K562 (cell line): Measurements from ENCODE around the gene SMOC2. TPM values are rescaled to one million over a fixed set of nuclear protein-coding genes. Genes with fewer than 3 reads are reported as not detected.

Experiments used
- ATAC-seq: fragments of 200-7000 bp; cut with Tn5 transposase; 3 replicates; pipeline ENCODE4 v1.9.1; 2020; ENCODE audit warnings: moderate library complexity
- BruUV-seq: library from RNA; stranded (reverse); fragments of 400-500 nt; replicated peaks from 2 replicates; lab custom pipeline; 2021; lab: Mats Ljungman, UMichigan
- CTCF ChIA-PET: fragments of 300-600 bp; formaldehyde crosslinking; extraction: SDS; loops from one replicate; lab custom pipeline; 2021; ENCODE audit warnings: low intra/inter-chr PET ratio; lab: Yijun Ruan, JAX
- POLR2A ChIA-PET: fragments of 300-600, 350-650 bp; sonication (Branson Sonifier 250); formaldehyde crosslinking; extraction: SDS; loops from one replicate; lab custom pipeline; 2021; ENCODE audit warnings: antibody characterized with exemption, inconsistent platforms; lab: Yijun Ruan, JAX
- DNase-seq, 4 experiments: peaks; one replicate each; pipeline versions ENCODE4 v3.0.0 to v3.0.0-alpha.2; 2011 to 2018; ENCODE audit warnings: low spot score in 3 of 4, mixed read lengths in 3 of 4; ENCODE audit errors: extremely low read depth in 1 of 4
- FAIRE-seq: peaks from 2 replicates; lab custom pipeline; 2011; peaks lifted over from hg19 to GRCh38; lab: Jason Lieb, UNC
- H2AFZ ChIP-seq: 2 replicates; pipeline ENCODE4 v1.6.0; 2011; ENCODE audit warnings: low read depth, low read length, control low read depth, inconsistent platforms
- H3K27ac ChIP-seq: fragments of 200-600 bp; 3 replicates; pipeline ENCODE4 v1.8.0; 2011; ENCODE audit warnings: low read depth, mild to moderate bottlenecking, control low read depth, inconsistent platforms, low read length, moderate library complexity, mixed read lengths; ENCODE audit errors: extremely low read depth
- H3K27me3 ChIP-seq, 2 experiments: fragments of 300-600 bp in 1 of 2; 2 replicates in 1 of 2; 3 replicates in 1 of 2; pipeline versions ENCODE4 v1.6.0 to v1.8.0; 2011; ENCODE audit warnings: inconsistent platforms in 2 of 2, low read length in 2 of 2, mild to moderate bottlenecking in 1 of 2, mixed read lengths in 1 of 2, moderate library complexity in 1 of 2; ENCODE audit not compliant: control insufficient read depth in 2 of 2, insufficient read depth in 2 of 2
- H3K36me3 ChIP-seq: fragments of 300-600 bp; 3 replicates; pipeline ENCODE4 v1.8.0; 2011; ENCODE audit warnings: mild to moderate bottlenecking, low read length, inconsistent platforms; ENCODE audit not compliant: control insufficient read depth, insufficient read depth
- H3K4me1 ChIP-seq, 2 experiments: fragments of 200-600 bp in 1 of 2; replicated peaks in 1 of 2; 2 replicates in 1 of 2; 3 replicates in 1 of 2; pipeline versions ENCODE4 v1.5.1 to v1.8.0; 2011; ENCODE audit warnings: inconsistent platforms in 2 of 2, low read length in 2 of 2, mild to moderate bottlenecking in 1 of 2, mixed read lengths in 1 of 2, moderate library complexity in 1 of 2; ENCODE audit not compliant: control insufficient read depth in 2 of 2, insufficient read depth in 2 of 2
- H3K4me2 ChIP-seq: 2 replicates; pipeline ENCODE4 v1.6.1; 2011; ENCODE audit warnings: low read length, control low read depth, inconsistent platforms, mixed read lengths; ENCODE audit not compliant: insufficient read depth
- H3K4me3 ChIP-seq: fragments of 200-600 bp; sonication (generic), shearing (Covaris generic); 2 replicates; pipeline ENCODE4 v1.5.1; 2016; ENCODE audit warnings: control low read depth, inconsistent platforms
- H3K79me2 ChIP-seq: fragments of 200-600 bp; 3 replicates; pipeline ENCODE4 v1.8.0; 2011; ENCODE audit warnings: low read length, inconsistent platforms; ENCODE audit not compliant: control insufficient read depth, insufficient read depth
- H3K9ac ChIP-seq, 2 experiments: 2 replicates each; pipeline versions ENCODE4 v1.6.0 to v1.6.1; 2011; ENCODE audit warnings: low read depth in 2 of 2, low read length in 2 of 2, control low read depth in 1 of 2, inconsistent platforms in 1 of 2, mild to moderate bottlenecking in 1 of 2, mixed read lengths in 1 of 2; ENCODE audit not compliant: insufficient read depth in 1 of 2
- H3K9me1 ChIP-seq: one replicate; pipeline ENCODE4 v1.6.0; 2011; ENCODE audit warnings: inconsistent platforms, mild to moderate bottlenecking, low read length, moderate library complexity; ENCODE audit not compliant: control insufficient read depth, insufficient read depth
- H3K9me3 ChIP-seq: replicated peaks from 2 replicates; pipeline ENCODE4 v1.5.1; 2011; ENCODE audit warnings: low read depth, low read length, inconsistent platforms; ENCODE audit not compliant: control insufficient read depth, insufficient read depth
- H4K20me1 ChIP-seq: replicated peaks from 2 replicates; pipeline ENCODE4 v1.6.1; 2011; ENCODE audit warnings: low read length, inconsistent platforms, mixed read lengths; ENCODE audit not compliant: control insufficient read depth, insufficient read depth
- CBFA2T2 ChIP-seq: fragments of 450-650 bp; conservative IDR thresholded peaks from 2 replicates; pipeline ENCODE4 v1.6.1; 2017; ENCODE audit warnings: mild to moderate bottlenecking
- CBX1 ChIP-seq: sonication (generic); IDR thresholded peaks from 2 replicates; pipeline ENCODE4 v1.6.1; 2016; ENCODE audit warnings: antibody characterized with exemption, low read depth, mild to moderate bottlenecking
- CSDE1 ChIP-seq, 2 experiments: fragments of 450-650 bp; IDR thresholded peaks; 2 replicates each; pipeline ENCODE4 v1.6.1; 2016; ENCODE audit warnings: mild to moderate bottlenecking in 1 of 2
- E2F3 ChIP-seq: fragments of 250-450 bp; sonication (Bioruptor Pico); IDR thresholded peaks from 2 replicates; pipeline ENCODE4 v1.4.0; 2020; ENCODE audit warnings: mild to moderate bottlenecking
- ELF2 ChIP-seq: fragments of 250-450 bp; sonication (Bioruptor Pico); IDR thresholded peaks from 2 replicates; pipeline ENCODE4 v1.5.0; 2021; ENCODE audit warnings: mild to moderate bottlenecking
- FOXK1 ChIP-seq: sonication (generic); formaldehyde crosslinking; IDR thresholded peaks from 2 replicates; pipeline ENCODE4 v1.8.0; 2022; ENCODE audit warnings: missing genetic modification reagents, mild to moderate bottlenecking, borderline replicate concordance
- GTF2E2 ChIP-seq: fragments of 200-800 bp; sonication (Bioruptor generic); IDR thresholded peaks from 2 replicates; pipeline ENCODE4 v1.6.1; 2016; ENCODE audit warnings: missing genetic modification characterization, missing compliant biosample characterization
- HOXB6 ChIP-seq: fragments of 250-450 bp; sonication (Bioruptor Pico); IDR thresholded peaks from 2 replicates; pipeline ENCODE4 v1.5.1; 2022; ENCODE audit warnings: mild to moderate bottlenecking, borderline replicate concordance
- JUND ChIP-seq, 2 experiments: IDR thresholded peaks; 2 replicates in 1 of 2; 3 replicates in 1 of 2; pipeline ENCODE4 v1.6.1; 2011; ENCODE audit warnings: borderline replicate concordance in 2 of 2, low read depth in 2 of 2, low read length in 2 of 2, improper control_type of control experiment in 1 of 2, missing biosample characterization in 1 of 2, missing genetic modification characterization in 1 of 2, missing genetic modification reagents in 1 of 2
- MAFG ChIP-seq: fragments of 450-650 bp; conservative IDR thresholded peaks from 2 replicates; pipeline ENCODE4 v1.6.1; 2016; ENCODE audit warnings: missing genetic modification characterization, missing compliant biosample characterization
- NR4A1 ChIP-seq, 2 experiments: fragments of 250-450 bp in 1 of 2; fragments of 450-650 bp in 1 of 2; sonication (Bioruptor Pico) in 1 of 2; IDR thresholded peaks; 2 replicates each; pipeline versions ENCODE4 v1.4.0 to v1.6.1; 2016 to 2020; ENCODE audit warnings: mild to moderate bottlenecking in 2 of 2, missing compliant biosample characterization in 1 of 2, missing genetic modification characterization in 1 of 2, moderate library complexity in 1 of 2
- POLR2B ChIP-seq: fragments of 450-650 bp; IDR thresholded peaks from 2 replicates; pipeline ENCODE4 v1.6.1; 2018; ENCODE audit warnings: low read depth; ENCODE audit not compliant: partially characterized antibody
- RBBP5 ChIP-seq: fragments of 200-600 bp; sonication (generic); IDR thresholded peaks from 2 replicates; pipeline ENCODE4 v1.6.1; 2012; ENCODE audit warnings: borderline replicate concordance, mild to moderate bottlenecking, low read length, control low read depth, inconsistent platforms; ENCODE audit not compliant: insufficient read depth, poor library complexity, severe bottlenecking
- ZFP30 ChIP-seq: fragments of 250-450 bp; sonication (Bioruptor Pico); IDR thresholded peaks from 2 replicates; pipeline ENCODE4 v1.8.0; 2022; ENCODE audit warnings: moderate library complexity, mild to moderate bottlenecking, inconsistent platforms, borderline replicate concordance
- ZNF354B ChIP-seq: fragments of 250-450 bp; sonication (Bioruptor Pico); IDR thresholded peaks from 2 replicates; pipeline ENCODE4 v1.4.0; 2020
- ZNF551 ChIP-seq: fragments of 250-450 bp; sonication (Bioruptor Pico); IDR thresholded peaks from 2 replicates; pipeline ENCODE4 v1.5.0; 2021; ENCODE audit warnings: mild to moderate bottlenecking, moderate library complexity
- WGBS: fragments of 100-300 bp; shearing (Covaris generic); methylation state at CpG from one replicate; pipeline ENCODE4 v1.1.6; 2016; ENCODE audit warnings: low coverage, mixed read lengths; ENCODE audit not compliant: insufficient coverage; ENCODE audit errors: missing lambda C conversion rate; 5-methylcytosine and 5-hydroxymethylcytosine counted together
- in situ Hi-C: fragments of 300-500 bp; cut with MboI; formaldehyde crosslinking; loops from 4 replicates; pipeline ENCODE4 v1.15.0; 2018; ENCODE audit warnings: inconsistent platforms, mixed read lengths
- intact Hi-C: fragments of 100-400 bp; cut with micrococcal nuclease; formaldehyde crosslinking; loops from 2 replicates; pipeline ENCODE4 v1.14.2; 2022
- polyA plus RNA-seq, 8 experiments: library from polyadenylated mRNA; depleted of rRNA in 4 of 8; stranded (reverse) in 5 of 8; unstranded in 3 of 8; fragments of >200 nt; fragmentation: Nextera tagmentation in 2 of 8; fragmentation: Illumina TruSeq in 1 of 8; extraction: Ambion mirVana in 2 of 8; extraction: Trizol in 1 of 8; gene quantifications; 2 replicates each; pipeline versions ENCODE4 v1.2.1 to v1.2.3, GENCODE V29; 2011 to 2014; ENCODE audit warnings: inconsistent platforms in 1 of 8, missing spikeins in 1 of 8
- total RNA-seq, 7 experiments: library from RNA; depleted of rRNA in 6 of 7; stranded (reverse); fragments of >200 nt in 6 of 7; fragmentation: Illumina TruSeq in 2 of 7; extraction: Trizol in 2 of 7; gene quantifications; 2 replicates each; pipeline versions ENCODE4 v1.2.1 to v1.2.3, GENCODE V29; 2011 to 2021; ENCODE audit warnings: low replicate concordance in 1 of 7
- TF ChIP-seq, protein P1 (sequence below): sonication (generic); formaldehyde crosslinking; IDR thresholded peaks from 2 replicates; pipeline ENCODE4 v1.8.1; 2022; ENCODE audit warnings: missing genetic modification reagents

SMOC2 gene
- total and polyA plus RNA-seq, 9 of the 15 experiments (the other 6 are each of a cell fraction or from before 2014, with no cell fraction given): 0.45 to 2.3 (median 1.1) TPM

GRCh38 chr6:168648240-168649125 is 207.5 kb downstream of the SMOC2 start (continued):
- TF ChIP-seq RBBP5: no peak
- TF ChIP-seq GTF2E2 (tag): no peak
- no peak for TF ChIP-seq FOXK1 (CRISPR knock-in tag)
- no peak for TF ChIP-seq ELF2 (CRISPR knock-in tag)
- no peak for TF ChIP-seq ZNF551
- TF ChIP-seq, all 486 proteins: peak for 0

DNA sequence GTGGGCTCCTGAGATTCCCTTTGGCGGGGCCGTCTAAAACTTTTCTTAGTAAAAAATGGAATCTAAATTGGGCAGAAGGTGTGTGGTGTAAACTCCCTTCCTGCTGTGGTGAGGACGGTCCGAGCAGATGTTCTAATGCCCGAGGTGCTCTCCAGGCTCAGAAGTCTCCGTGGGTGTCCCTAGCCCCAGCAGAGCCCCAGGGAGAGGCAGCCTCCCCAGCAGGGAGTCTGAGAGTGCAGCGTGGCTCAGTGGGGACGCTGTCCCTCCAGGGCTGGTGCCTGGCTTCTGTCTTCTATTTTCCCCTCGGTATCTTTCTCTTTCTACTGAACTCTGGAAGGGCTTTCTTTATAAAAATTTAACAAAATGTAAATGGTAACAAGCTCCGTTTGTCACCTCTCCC is 208.2 kb downstream of the SMOC2 start:
- in situ Hi-C loops: no loop called here
- Histone ChIP-seq H3K27ac (no peak overlapping the region), H2AFZ (no peak overlapping the region), H3K4me1 (no peaks in the 10 kb centered on the region), H3K4me3 (no peak overlapping the region), H3K4me2 (no peak overlapping the region), H3K36me3 (no peaks in the 10 kb centered on the region), H3K9ac (no peak overlapping the region; a peak in 1 of 4 replicates), H3K9me1 (no peaks in the 10 kb centered on the region), H3K27me3 (peaks cover 13 to 55% of the 10 kb centered on the region in 2 experiments; a peak in 4 of 5 replicates), H4K20me1 (no peaks in the 10 kb centered on the region; the same call in 1 of the 2 replicates), H3K79me2 (no peaks in the 10 kb centered on the region), H3K9me3 (no peaks in the 10 kb centered on the region)
- POLR2A ChIA-PET: no interaction called here
- BruUV-seq: no TSS peak
- FAIRE-seq: no peak
- intact Hi-C loops: no loop called here
- CTCF ChIA-PET: no interaction called here
- no peak for DNase-seq
- ATAC-seq: no peak
- 13% methylated on average over 10 of the region's 10 CpGs for WGBS
- TF ChIP-seq NR4A1 (CRISPR knock-in tag; IDR thresholded peaks at IDR 0.05): no peak
- no peak for TF ChIP-seq NR4A1 (tag; IDR thresholded peaks at IDR 0.05)
- TF ChIP-seq E2F3 (CRISPR knock-in tag): no peak
- no peak for TF ChIP-seq MAFG
- TF ChIP-seq HOXB6 (CRISPR knock-in tag): no peak
- no peak for TF ChIP-seq CBFA2T2
- no peak for TF ChIP-seq CBX1
- TF ChIP-seq ZFP30 (CRISPR knock-in tag): no peak
- TF ChIP-seq, protein P1, sequence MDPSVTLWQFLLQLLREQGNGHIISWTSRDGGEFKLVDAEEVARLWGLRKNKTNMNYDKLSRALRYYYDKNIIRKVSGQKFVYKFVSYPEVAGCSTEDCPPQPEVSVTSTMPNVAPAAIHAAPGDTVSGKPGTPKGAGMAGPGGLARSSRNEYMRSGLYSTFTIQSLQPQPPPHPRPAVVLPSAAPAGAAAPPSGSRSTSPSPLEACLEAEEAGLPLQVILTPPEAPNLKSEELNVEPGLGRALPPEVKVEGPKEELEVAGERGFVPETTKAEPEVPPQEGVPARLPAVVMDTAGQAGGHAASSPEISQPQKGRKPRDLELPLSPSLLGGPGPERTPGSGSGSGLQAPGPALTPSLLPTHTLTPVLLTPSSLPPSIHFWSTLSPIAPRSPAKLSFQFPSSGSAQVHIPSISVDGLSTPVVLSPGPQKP (CRISPR knock-in tag): no peak
- TF ChIP-seq POLR2B: no peak
- TF ChIP-seq CSDE1 (IDR thresholded peaks at IDR 0.05): no peak
- no peak for TF ChIP-seq JUND (IDR thresholded peaks at IDR 0.05; ENCODE audit: borderline replicate concordance, low read depth, low read length)
- no peak for TF ChIP-seq JUND (tag; IDR thresholded peaks at IDR 0.05; ENCODE audit: borderline replicate concordance, low read depth, low read length)
- TF ChIP-seq ZNF354B: no peak
